ENCODE results near the gene IQCK.

The IQCK gene

GRCh38 chr16:19841184-19841583 lies 123.1 kb downstream of the IQCK start:
- DNase-seq, result no peak

- DNase-seq, result no peak
These were observed 124.5 kb downstream of the IQCK start for GRCh38 chr16:19842426-19843157.

GRCh38 chr16:19843371-19843770 lies 125.3 kb downstream of the IQCK start:
- no peak for DNase-seq

- DNase-seq, result no peak
These were observed 127.0 kb downstream of the IQCK start for GRCh38 chr16:19844945-19845641.

- no peak for DNase-seq
These were observed 128.4 kb downstream of the IQCK start for GRCh38 chr16:19846436-19846835.

GRCh38 chr16:19848756-19849155 lies 130.7 kb downstream of the IQCK start:
- DNase-seq, result no peak

- no peak for DNase-seq
These were observed 132.2 kb downstream of the IQCK start for GRCh38 chr16:19850131-19850817.

GRCh38 chr16:19851476-19851875 lies 133.4 kb downstream of the IQCK start:
- no peak for DNase-seq

- no peak for DNase-seq
These were observed 135.2 kb downstream of the IQCK start for GRCh38 chr16:19853132-19853741.

- DNase-seq, result no peak
These were observed 135.9 kb downstream of the IQCK start for GRCh38 chr16:19853742-19854542.

GRCh38 chr16:19854543-19854876 lies 136.4 kb downstream of the IQCK start:
- no peak for DNase-seq

- DNase-seq, result no peak
These were observed 138.0 kb downstream of the IQCK start for GRCh38 chr16:19856120-19856519.

GRCh38 chr16:19857593-19858339 lies 139.7 kb downstream of the IQCK start:
- DNase-seq, result no peak

GRCh38 chr16:19858340-19859018 lies 140.4 kb downstream of the IQCK start:
- DNase-seq, result no peak

GRCh38 chr16:19859166-19859565 lies 141.1 kb downstream of the IQCK start:
- DNase-seq, result no peak

GRCh38 chr16:19859603-19860002 lies 141.5 kb downstream of the IQCK start:
- no peak for DNase-seq

- DNase-seq, result no peak
These were observed 142.3 kb downstream of the IQCK start for GRCh38 chr16:19860166-19861041.

- DNase-seq, result no peak
These were observed 143.1 kb downstream of the IQCK start for GRCh38 chr16:19861133-19861532.

- DNase-seq, result no peak
These were observed 143.8 kb downstream of the IQCK start for GRCh38 chr16:19861811-19862327.

GRCh38 chr16:19863990-19864389 lies 145.9 kb downstream of the IQCK start:
- no peak for DNase-seq
